SHP77 (cell line): ENCODE results near the gene B3GNT3.

Experiments used
- DNase-seq, 2 experiments: peaks; one replicate each; lab custom pipeline; 2025; lab: John Stamatoyannopoulos, UW

Gene B3GNT3

GRCh38 chr19:17794731-17795494 is at the start of gene B3GNT3:
Gene B3GNT3 (plus strand): TSS chr19:17795138. CDS start chr19:17807808, 12,670 bp downstream.
- DNase-seq = peak; percentile 13 to 50

- peak; percentile 86 to 96 for DNase-seq
Observed at GRCh38 chr19:17747205-17748098, 47.5 kb upstream of the B3GNT3 start.

GRCh38 chr19:17748884-17749638 is 45.9 kb upstream of the B3GNT3 start:
- no peak for DNase-seq

GRCh38 chr19:17749912-17750317 is 45.0 kb upstream of the B3GNT3 start:
- DNase-seq = no peak

- no peak for DNase-seq
Observed at GRCh38 chr19:17751103-17751911, 43.6 kb upstream of the B3GNT3 start, which contains the start of gene FCHO1. Gene FCHO1 (plus strand): TSS chr19:17751477. CDS start chr19:17755165, 3,688 bp downstream.

- DNase-seq = no peak
Observed at GRCh38 chr19:17751912-17752273, 43.0 kb upstream of the B3GNT3 start.

GRCh38 chr19:17752865-17753639 is 41.9 kb upstream of the B3GNT3 start:
- DNase-seq = no peak

GRCh38 chr19:17753976-17754375 is 41.0 kb upstream of the B3GNT3 start:
- peak; percentile 19 to 28 for DNase-seq

- DNase-seq = no peak
Observed at GRCh38 chr19:17754634-17755442, 40.1 kb upstream of the B3GNT3 start.

- no peak for DNase-seq
Observed at GRCh38 chr19:17755443-17755890, 39.5 kb upstream of the B3GNT3 start.

- DNase-seq = peak; percentile 58 to 77
Observed at GRCh38 chr19:17755977-17756670, 38.8 kb upstream of the B3GNT3 start.

GRCh38 chr19:17757125-17757524 is 37.8 kb upstream of the B3GNT3 start:
- peak; percentile 17 to 33 for DNase-seq

GRCh38 chr19:17758515-17758914 is 36.4 kb upstream of the B3GNT3 start:
- DNase-seq = no peak

GRCh38 chr19:17761148-17761547 is 33.8 kb upstream of the B3GNT3 start:
- no peak for DNase-seq

- DNase-seq = no peak
Observed at GRCh38 chr19:17762505-17763229, 32.3 kb upstream of the B3GNT3 start.

GRCh38 chr19:17764348-17764747 is 30.6 kb upstream of the B3GNT3 start:
- DNase-seq = no peak

- DNase-seq = no peak
Observed at GRCh38 chr19:17765069-17765618, 29.8 kb upstream of the B3GNT3 start.
